HG03045 (cell line): ENCODE measurements around the gene MIX23.
A peak's percentile ranks its signal among the peaks of the same experiment; 100 is the strongest.

ENCODE experiments used
- ATAC-seq: cut with Tn5 transposase; IDR thresholded peaks from one replicate; pipeline ENCODE4 v1.9.1; 2021; ENCODE audit warnings: mild to moderate bottlenecking, moderate library complexity; ENCODE audit not compliant: unreplicated experiment

Gene MIX23

DNA sequence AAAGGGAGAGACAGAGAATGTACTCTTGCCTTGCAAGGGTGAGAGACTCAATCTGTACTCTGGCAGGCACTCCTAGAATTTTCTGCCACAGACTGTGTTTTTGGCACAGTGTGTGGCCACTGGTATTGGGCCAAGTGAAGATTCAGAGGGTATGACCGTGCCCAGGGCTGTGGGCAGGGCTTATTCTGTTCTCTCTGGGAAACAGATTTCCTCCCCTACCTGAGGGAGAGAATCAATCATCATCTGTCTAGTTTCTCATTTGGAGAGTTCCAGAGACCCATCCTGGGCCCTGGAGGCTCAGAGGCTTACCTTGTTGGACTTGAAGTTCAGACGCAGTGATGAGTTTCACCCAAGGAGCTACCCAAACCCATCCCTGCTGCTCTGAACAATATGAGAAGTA is 29.8 kb downstream of the MIX23 start:
- ATAC-seq: no peak

DNA sequence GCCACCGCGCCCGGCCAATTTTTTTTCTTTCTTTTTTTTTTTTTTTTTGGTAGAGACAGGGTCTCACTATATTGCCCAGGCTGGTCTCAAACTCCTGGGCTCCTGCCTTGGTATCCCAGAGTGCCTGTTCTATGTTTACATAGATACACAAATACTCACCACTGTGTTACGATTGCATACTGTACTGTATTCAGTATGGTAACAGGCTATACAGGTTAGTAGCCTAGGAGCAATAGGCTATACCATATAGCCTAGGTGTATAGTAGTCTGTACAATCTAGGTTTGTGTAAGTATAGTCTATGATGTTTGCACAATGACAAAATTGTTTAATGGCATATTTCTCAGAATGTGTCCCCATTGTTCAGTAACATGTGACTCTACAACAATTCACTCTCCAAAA is 31.4 kb downstream of the MIX23 start:
- no peak for ATAC-seq

DNA sequence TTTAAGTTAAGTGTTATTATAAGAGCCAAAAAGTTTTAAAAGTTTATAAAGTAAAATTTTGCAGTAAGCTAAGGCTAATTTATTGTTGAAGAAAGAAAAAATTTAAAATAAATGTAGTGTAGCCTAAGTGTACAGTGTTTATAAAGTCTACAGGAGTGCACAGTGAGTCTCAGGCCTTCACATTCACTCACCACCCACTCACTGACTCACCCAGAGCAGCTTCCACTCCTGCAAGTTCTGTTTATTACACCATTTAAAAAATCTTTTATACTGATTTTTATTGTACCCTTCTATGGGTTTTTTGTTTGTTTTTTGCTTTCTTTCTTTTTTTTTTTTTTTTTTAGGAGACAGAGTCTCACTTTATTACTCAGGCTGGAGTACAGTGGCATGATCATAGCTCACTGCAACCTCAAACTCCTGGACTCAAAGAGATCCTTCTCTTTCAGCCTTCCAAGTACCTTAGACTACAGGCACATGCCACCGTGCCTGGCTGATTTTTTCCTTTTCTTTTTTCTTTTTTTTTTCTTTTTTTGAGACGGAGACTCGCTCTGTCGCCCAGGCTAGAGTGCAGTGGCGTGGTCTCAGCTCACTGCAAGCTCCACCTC is 32.1 kb downstream of the MIX23 start:
- no peak for ATAC-seq

DNA sequence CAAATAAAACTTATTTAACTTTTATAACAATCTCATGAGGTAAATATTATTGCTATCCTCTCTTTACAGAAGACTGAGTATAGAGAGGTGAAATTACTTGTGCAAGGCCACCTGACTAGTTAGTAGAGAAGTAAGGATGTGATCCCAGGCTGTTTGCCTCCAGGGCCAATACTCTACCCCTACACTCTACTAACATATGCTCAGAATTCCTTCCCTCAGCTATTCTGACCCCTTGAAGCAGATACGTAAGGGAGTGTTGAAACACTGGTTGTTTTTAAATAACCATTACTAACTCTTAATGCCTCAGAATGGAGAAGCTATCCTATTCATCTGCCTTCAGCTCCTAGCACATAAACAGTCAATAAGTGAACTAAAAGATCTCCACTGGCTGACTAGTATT is 33.9 kb downstream of the MIX23 start:
- no peak for ATAC-seq

DNA sequence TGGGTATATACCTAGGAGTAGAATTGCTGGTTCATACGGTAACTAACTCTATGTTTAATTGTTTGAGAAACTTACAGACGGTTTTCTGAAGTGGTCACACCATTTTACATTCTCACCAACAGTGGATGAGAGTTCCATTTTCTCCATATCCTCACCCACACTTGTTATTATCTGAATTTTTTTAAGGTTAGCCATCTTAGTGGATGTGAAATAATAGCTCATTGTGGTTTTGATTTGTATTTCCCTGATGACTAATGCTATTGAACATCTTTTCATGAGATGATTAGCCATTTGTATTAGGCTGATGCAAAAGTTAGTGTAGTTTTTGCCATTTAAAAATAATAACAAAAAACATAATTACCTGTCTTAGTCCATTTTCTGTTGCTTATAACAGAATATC is 39.4 kb downstream of the MIX23 start:
- ATAC-seq: no peak

DNA sequence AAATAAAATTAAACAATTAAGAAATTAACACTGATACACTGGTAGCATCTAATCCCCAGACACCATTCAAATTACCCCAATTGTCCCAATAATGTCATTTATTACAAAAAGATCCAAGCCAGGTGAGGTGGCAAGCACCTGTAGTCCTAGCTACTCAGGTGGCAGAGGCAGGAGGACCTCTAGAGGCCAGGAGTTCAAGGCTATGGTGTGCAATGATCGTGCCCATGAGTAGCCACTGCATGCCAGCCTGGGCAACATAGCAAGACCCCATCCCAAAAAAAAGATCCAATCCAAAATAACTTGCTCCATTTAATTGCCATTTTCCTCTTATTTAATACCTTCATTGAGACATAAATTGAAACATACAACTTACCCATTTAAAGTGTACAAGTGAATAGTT is 40.2 kb downstream of the MIX23 start:
- no peak for ATAC-seq

DNA sequence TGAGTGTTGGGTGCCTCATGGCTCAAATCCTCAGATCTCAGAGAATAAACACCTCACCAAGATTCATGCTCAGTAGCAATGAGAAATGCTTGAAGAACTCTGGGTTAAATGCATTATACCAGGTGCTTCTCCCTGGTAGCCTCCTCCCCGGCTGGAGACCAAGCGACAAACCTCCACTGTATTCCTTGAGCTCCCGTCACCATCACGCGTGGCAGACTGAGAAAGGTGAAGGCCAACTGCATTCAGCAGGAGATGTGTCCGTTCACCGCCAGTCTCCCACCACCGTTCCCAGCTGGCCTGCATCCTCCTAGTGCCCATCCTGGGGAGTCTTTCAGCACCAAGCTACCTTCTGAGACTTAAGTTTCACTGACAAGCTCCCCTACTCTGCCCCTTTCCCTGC is 50.5 kb downstream of the MIX23 start:
- ATAC-seq: no peak

DNA sequence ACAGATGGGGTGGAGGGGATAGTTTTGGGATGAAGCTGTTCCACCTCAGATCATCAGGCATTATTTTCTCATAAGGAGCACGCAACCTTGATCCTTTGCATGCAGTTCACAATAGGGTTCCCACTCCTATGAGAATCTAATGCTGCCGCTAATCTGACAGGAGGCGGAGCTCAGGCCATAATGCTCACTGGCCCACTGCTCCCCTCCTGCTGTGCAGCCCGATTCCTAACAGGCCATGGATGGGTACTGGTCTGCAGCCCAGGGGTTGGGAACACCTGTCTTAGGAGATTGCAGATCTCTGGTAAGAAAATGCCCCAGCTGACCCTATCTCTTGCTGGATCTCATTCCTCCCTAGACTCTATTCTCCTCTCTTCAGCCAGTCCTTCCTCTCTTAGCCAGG is 51.1 kb downstream of the MIX23 start:
- no peak for ATAC-seq

DNA sequence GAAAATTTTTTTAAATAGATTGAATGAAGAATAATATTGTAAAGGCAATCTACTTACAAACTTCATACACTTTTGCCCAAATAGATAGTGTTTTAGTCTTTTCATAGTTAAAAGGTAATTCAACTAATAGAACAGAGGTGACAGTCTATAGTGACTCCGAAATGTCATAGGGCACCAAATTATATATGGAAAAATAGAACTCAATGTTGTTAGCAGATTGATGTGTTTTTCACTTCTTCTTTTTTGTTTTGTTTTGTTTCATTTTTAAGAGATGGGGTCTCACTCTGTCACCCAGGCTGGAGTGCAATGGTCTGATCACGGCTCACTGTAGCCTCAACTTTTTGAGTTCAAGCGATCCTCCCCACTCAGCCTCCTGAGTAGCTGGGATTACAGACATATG is 57.3 kb downstream of the MIX23 start:
- no peak for ATAC-seq

DNA sequence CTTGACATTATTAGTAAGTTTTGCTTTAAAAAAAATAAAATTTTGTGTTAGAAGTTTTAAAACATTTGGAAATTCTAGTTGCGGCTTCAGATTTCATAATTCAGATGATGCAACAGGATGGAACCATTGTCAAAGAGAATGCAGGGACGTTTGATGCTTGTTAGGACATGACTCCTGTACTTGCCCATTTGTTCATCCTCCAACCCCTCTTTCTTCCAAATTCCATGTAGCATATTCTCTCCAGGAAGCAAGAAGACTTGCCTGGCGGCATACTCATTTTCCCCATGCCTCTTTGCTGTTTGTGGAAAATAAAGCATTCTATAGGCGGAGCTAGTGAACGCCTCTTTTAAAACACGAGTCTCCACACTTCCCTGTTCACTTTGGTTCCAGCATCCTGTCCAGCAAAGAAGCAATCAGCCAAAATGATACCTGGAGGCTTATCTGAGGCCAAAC is 58.1 kb downstream of the MIX23 start, which contains the start of gene CSTA:
CSTA (plus strand) TSS at position 378 of the 453 bp plus-strand sequence; CDS start at position 423, 45 bp downstream.
- ATAC-seq: no peak

DNA sequence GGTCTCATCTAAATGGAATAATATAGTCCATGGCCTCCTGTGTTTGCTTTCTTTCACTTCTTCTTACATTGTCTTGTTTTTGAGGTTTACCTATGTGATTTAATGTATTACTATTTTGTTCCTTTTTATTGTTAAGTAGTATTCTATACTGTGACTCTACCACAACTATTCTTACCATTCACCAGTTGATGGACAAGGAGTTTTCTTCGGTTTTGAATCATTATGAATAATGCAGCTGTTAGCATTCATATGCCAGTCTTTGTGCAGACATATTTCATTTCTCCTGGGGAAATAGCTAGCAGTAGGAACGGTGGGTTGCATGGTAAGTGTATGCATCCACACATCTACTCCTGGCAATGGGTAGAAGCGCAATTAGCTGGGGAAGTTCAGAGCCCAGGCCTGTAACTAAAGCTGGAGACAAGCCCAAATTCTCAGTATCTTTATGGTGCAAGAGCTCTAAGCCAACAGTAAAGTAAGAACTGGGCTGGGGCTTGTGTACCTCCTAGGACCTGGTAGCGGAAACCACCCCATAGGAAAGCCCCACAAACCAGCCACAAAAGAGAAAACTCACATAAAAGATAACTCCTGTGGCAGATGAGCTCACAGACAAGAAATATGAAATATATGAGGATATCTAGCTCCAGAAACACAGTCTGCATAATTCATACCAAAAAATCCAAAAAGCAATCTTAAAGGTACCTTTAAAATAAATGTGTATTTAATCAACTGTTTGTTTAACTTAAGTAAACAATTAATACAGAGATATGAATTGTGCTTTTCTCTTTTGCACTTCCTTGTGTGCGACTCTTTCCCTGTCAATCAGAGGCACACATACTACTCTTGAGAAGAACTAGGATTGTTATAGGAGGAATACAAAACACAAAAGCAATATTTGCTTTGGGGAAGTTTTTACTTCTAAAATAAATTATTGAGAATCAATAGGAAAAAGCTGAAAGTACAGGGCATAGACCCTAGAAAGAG is 60.6 kb downstream of the MIX23 start:
- ATAC-seq: peak; percentile 52

DNA sequence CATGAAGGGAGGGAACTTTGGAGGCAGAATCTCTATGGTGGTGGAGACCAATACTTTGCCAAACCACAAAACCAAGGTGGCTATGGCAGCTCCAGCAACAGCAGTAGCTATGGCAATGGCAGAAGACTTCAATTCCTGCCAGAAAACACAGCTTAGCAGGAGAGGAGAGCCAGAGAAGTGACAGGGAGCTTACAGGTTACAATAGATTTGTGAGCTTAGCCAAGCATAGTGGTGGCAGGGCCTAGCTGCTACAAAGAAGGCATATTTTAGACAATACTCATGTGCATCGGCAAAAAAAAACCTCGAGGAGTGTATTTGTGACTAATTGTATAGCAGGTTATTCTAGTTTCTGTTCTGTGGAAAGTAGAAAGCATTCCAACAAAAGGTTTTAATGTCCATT is 64.4 kb downstream of the MIX23 start:
- ATAC-seq: no peak

DNA sequence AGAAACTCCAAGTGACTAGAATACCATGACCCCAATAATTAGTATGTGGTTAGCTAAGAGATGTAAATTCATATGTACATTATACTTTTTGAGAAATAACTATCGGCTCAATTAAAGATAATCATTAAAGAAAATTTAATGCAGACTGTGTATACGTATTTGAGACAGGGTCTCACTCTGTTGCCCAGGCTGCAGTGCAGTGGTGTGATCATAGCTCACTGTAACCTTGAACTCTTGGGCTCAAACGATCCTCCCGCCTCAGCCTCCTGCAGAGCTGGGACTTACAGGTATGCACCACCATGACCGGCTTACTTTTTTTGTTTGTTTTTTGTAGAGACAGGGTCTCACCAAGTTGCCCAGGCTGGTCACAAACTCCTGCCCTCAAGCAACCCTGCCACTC is 66.7 kb downstream of the MIX23 start:
- no peak for ATAC-seq

DNA sequence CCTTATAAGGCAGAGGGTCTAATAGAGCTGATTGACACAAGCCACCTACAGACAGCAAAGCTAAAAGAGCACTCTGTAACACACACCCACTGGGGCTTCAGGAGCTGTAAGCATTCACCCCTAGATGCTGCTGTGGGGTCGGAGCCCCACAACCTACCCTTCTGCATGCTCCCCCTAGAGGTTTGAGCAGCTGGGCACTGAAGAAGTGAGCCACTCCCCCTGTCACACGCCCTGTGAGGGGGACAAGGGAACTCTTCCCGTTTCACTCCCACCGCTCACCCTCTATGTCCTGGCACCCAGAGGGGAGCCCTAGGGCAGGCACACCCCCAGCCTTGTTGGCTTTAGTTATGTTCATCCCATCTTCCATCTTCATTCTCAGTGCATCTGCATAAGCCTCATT is 67.4 kb downstream of the MIX23 start:
- no peak for ATAC-seq

DNA sequence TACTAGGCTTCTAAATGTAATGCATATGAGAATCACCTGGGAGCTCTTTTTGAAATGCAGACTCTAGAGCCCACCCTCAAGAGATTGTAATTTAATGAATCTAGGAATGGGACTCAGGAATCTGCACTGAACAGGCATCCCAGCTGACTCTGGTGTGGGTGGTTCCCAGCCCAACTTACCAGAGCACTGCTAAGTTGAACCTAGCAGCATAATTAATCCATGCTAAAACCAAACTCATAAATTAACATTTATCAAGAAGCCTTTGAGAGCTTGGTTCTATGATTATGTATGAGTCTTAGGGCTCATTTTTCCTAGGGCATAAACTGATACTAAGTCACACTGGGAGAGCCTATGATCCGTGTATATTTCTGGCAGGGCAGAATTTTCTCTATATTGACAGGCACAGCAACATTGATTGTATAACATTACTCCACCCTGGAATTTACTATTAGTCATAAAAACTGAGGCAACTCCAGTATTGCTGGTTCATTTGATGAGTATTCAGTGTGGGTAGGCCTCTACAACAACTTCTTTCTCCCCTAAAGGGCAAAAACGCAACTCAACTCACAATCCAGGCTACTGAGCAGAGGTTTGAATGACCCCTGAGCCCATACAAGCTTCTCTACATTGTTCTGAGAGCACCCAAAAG is 68.7 kb downstream of the MIX23 start:
- no peak for ATAC-seq

DNA sequence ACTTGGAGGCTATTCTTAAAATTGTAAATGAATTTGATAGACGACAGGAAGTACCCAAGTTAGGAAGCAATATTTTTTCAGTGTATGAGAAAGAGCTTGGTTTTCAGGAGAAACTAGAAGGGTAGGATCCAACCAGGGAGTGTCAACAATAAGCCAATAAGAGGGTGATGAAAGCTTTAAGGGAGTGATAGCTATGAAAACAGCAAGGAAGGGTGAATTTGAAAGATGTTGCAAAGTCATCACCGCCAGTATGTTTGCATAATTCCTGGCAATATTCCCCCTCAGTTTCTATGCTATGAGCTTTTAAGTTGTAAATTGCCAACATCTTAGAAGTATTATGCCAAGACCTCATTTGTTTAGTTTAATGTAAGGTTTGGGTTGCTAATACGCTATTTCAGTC is 69.8 kb downstream of the MIX23 start:
- ATAC-seq: no peak

DNA sequence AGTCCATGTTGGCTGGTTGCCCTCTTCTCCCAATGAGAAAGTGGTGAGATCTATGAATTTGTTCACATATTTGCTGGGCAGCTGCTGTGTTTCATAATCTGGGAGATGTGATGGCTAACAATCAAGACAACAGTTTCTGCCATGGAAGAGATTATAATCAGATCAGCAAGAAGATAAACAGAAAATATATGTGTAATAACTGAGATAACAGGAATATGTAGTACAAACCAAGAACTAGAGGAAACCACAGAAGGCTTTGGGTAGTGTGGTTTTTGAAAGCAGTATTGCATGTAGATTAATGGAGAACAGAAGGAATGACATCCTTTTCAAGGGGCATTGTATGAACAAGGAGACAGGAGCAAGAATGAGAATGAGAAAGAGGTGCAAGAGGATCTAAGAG is 70.2 kb downstream of the MIX23 start:
- ATAC-seq: no peak

DNA sequence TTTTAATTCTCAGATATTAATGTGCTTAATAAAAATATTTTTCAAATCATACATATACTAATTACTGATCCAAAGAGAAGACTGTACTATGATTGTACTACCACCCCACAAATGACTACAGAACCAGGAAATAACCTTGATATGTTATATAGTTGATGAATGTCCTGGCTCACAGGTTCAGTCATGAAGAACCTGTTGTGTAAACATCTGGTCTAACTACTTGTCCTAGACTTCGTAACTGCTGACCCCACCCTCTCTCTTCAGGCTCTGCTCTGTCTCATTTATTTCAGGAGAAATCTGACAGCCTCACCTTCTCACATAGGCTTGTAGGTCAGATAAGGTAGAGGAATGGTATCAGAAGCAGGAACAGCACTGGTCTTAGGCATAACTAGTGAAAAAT is 72.7 kb downstream of the MIX23 start:
- ATAC-seq: no peak
